ENCODE data around the gene CRKL.

CRKL gene

GRCh38 chr22:20997536-20998257 is 80.5 kb downstream of the CRKL start:
- no peak for DNase-seq (ENCODE audit: low read depth)
- no peak overlapping the region for H3K4me3 ChIP-seq (ENCODE audit: low read length)
- no peak for TF ChIP-seq CTCF (IDR thresholded peaks at IDR 0.05; ENCODE audit: insufficient read depth, low read depth, low read length, missing control alignments)

- peak; percentile 36 for DNase-seq (ENCODE audit: low read depth)
- H3K4me3 ChIP-seq (ENCODE audit: low read length): no peak overlapping the region
- no peak for TF ChIP-seq CTCF (IDR thresholded peaks at IDR 0.05; ENCODE audit: insufficient read depth, low read depth, low read length, missing control alignments)
These were observed 81.5 kb downstream of the CRKL start for GRCh38 chr22:20998411-20999336.

GRCh38 chr22:20999350-21000206 is 82.4 kb downstream of the CRKL start:
- DNase-seq (ENCODE audit: low read depth): no peak
- no peak overlapping the region for H3K4me3 ChIP-seq (ENCODE audit: low read length)
- TF ChIP-seq CTCF (IDR thresholded peaks at IDR 0.05; ENCODE audit: insufficient read depth, low read depth, low read length, missing control alignments): no peak

DNA sequence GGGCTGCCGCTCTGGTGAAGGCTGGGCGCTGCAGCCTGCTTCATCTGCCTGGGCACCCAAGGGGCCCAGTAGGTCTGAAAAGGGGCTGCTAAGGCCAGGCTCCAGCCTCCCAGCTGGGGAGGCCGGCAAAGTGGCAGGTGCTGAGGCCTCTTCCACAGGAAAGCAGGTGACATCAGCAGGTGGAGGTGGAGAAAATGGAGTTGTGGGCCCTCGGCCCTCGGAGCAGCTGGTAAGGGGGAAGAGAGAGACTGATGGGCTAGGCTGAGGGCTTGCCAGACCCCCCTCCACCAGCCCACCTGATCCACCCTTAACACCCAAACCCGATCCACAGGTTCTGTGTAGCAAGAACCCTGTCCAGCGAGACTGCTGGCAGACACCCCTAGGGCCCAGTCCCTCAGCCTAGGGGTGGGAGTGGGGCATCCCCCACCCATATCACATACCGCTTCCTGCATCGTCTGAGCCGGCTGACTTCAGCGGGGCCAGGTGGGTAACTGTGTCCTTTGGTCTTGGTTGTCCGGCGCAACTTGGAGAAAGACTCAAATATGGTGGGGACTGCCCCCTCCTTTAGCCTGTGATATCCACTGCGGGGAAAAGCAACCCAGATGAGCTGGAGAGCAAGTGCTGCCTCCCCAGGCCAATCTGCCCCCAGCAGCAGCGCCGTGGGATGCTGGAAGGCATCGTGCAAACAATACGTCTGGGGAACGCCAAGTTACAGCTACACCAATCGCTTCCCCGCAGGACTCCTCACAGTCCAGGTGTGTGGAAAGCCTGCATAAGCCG is 83.2 kb downstream of the CRKL start:
- peak; percentile 19 for DNase-seq (ENCODE audit: low read depth)
- H3K4me3 ChIP-seq (ENCODE audit: low read length): peak overlapping the region; percentile 82
- TF ChIP-seq CTCF (IDR thresholded peaks at IDR 0.05; ENCODE audit: insufficient read depth, low read depth, low read length, missing control alignments): no peak

DNA sequence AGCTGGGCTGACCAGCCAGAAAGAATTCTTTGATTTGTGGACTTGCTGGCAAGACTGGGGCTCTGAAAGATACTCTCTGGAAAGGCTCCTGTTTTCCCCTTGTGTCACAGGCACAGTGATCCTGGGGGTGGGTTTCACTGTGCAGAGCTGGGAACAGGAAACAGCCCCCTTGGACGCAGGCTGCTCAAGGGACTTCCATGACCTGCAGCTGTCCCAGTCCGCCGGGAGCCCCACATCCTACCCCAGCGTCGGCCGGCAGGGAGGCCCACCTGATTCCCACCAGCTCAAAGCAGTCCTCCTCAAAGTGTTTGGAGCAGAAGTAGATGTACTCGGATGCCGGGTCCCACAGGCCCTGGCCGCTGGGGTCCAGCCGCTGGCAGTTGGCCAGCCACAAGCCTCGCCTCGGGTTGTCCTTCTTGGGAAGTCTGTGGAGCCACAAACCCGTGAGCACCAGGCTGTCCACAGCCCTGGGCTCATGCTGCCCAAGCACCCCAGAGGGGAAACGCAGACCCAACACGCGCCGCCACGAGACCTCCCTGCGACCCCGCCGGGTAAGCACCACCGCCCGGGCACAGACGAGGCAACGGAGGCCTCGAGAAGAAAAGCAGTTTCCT is 83.9 kb downstream of the CRKL start:
- TF ChIP-seq CTCF (IDR thresholded peaks at IDR 0.05; ENCODE audit: insufficient read depth, low read depth, low read length, missing control alignments): no peak
- DNase-seq (ENCODE audit: low read depth): no peak

More for the DNA sequence above, 83.9 kb downstream of the CRKL start:
- peak overlapping the region; percentile 82 for H3K4me3 ChIP-seq (ENCODE audit: low read length)

Measured in epithelial cell of esophagus (primary cell).